Fibroblast of lung (primary cell): Measurements from ENCODE around the gene ZNF584. TPM values are rescaled to one million over a fixed set of nuclear protein-coding genes. Genes with fewer than 3 reads are reported as not detected.

Source experiments
- DNase-seq, 2 donors: peaks; one replicate each; pipeline versions ENCODE4 v3.0.0 to v3.0.0-alpha.2; 2010; ENCODE audit warnings: low read depth in 2 of 2
- H2AFZ ChIP-seq: 2 replicates; pipeline ENCODE4 v1.5.1; 2012; ENCODE audit warnings: low read length, control low read depth, inconsistent platforms
- H3K27ac ChIP-seq: 2 replicates; pipeline ENCODE4 v1.5.1; 2011; ENCODE audit warnings: low read length, control low read depth; ENCODE audit not compliant: insufficient read depth
- H3K27me3 ChIP-seq: 2 replicates; pipeline ENCODE4 v1.5.1; 2011; ENCODE audit warnings: mild to moderate bottlenecking, low read length; ENCODE audit not compliant: control insufficient read depth, insufficient read depth
- H3K36me3 ChIP-seq: 2 replicates; pipeline ENCODE4 v1.5.1; 2011; ENCODE audit warnings: low read length; ENCODE audit not compliant: control insufficient read depth, insufficient read depth
- H3K4me1 ChIP-seq: 2 replicates; pipeline ENCODE4 v1.5.1; 2011; ENCODE audit warnings: low read length; ENCODE audit not compliant: control insufficient read depth, insufficient read depth; ENCODE audit errors: extremely low read depth
- H3K4me2 ChIP-seq: 2 replicates; pipeline ENCODE4 v1.5.1; 2011; ENCODE audit warnings: low read length, control low read depth; ENCODE audit not compliant: insufficient read depth; ENCODE audit errors: extremely low read depth
- H3K4me3 ChIP-seq, 4 experiments: fragments of 200-600 bp in 1 of 4; sonication (generic) in 1 of 4; replicated peaks in 1 of 4; 2 replicates each; pipeline ENCODE4 v1.5.1; 2011 to 2016; ENCODE audit warnings: low read length in 4 of 4, low read depth in 3 of 4, mild to moderate bottlenecking in 3 of 4, control low read depth in 2 of 4, inconsistent platforms in 1 of 4, mixed read lengths in 1 of 4; ENCODE audit not compliant: insufficient read depth in 1 of 4; ENCODE audit errors: control extremely low read depth in 1 of 4
- H3K79me2 ChIP-seq: 2 replicates; pipeline ENCODE4 v1.5.1; 2012; ENCODE audit warnings: mild to moderate bottlenecking, low read length, inconsistent platforms; ENCODE audit not compliant: control insufficient read depth, insufficient read depth
- H3K9ac ChIP-seq: 2 replicates; pipeline ENCODE4 v1.5.1; 2011; ENCODE audit warnings: mild to moderate bottlenecking, low read length, control low read depth; ENCODE audit not compliant: insufficient read depth
- H3K9me3 ChIP-seq: 2 replicates; pipeline ENCODE4 v1.5.1; 2012; ENCODE audit warnings: low read depth, low read length; ENCODE audit not compliant: control insufficient read depth, insufficient read depth
- H4K20me1 ChIP-seq: 2 replicates; pipeline ENCODE4 v1.5.1; 2011; ENCODE audit warnings: low read length; ENCODE audit not compliant: control insufficient read depth, insufficient read depth; ENCODE audit errors: extremely low read depth
- EZH2 ChIP-seq: IDR thresholded peaks from 2 replicates; pipeline ENCODE4 v1.5.1; 2012; ENCODE audit warnings: low read length, control low read depth, mild to moderate bottlenecking; ENCODE audit errors: missing control alignments
- polyA plus RNA-seq, 2 donors: library from polyadenylated mRNA; depleted of rRNA in 1 of 2; stranded (reverse) in 1 of 2; unstranded in 1 of 2; fragments of >200 nt; gene quantifications; 2 replicates each; pipeline ENCODE4 v1.2.1, GENCODE V29; 2011 to 2012; ENCODE audit warnings: missing spikeins in 1 of 2
- total RNA-seq: library from RNA; depleted of rRNA; stranded (reverse); fragments of >200 nt; gene quantifications from 2 replicates; pipeline ENCODE4 v1.2.1, GENCODE V29; 2014
- TF ChIP-seq, protein P1 (sequence below), 2 donors: IDR thresholded peaks in 1 of 2; conservative IDR thresholded peaks in 1 of 2; 1 replicate in 1 of 2; 2 replicates in 1 of 2; pipeline ENCODE4 v1.5.1; 2011 to 2012; ENCODE audit warnings: low read length in 2 of 2, control low read depth in 1 of 2, inconsistent platforms in 1 of 2, low read depth in 1 of 2, mild to moderate bottlenecking in 1 of 2

Gene ZNF584
- total and polyA plus RNA-seq, 2 donors (not counting 1 experiment from before 2014, with no cell fraction given): 11.7 to 18.8 TPM

DNA sequence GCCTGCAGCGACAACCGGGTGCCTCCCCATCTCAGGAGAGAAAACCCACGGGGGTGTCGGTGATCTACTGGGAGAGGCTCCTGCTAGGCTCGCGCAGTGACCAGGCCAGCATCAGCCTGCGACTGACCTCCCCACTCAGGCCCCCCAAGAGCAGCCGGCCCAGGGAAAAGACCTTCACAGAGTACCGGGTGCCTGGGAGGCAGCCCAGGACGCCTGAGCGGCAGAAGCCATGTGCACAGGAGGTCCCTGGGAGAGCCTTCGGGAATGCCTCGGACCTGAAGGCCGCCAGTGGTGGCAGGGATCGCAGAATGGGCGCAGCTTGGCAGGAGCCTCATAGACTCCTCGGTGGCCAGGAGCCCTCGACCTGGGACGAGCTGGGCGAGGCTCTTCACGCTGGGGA is 46.9 kb downstream of the ZNF584 start:
- no peak for DNase-seq
- H4K20me1 ChIP-seq: no peaks in the 10 kb centered on the region
- peaks cover 6% of the 10 kb centered on the region for H3K4me1 ChIP-seq
- H3K4me3 ChIP-seq: no peak overlapping the region
- H3K79me2 ChIP-seq: no peaks in the 10 kb centered on the region
- no peaks in the 10 kb centered on the region for H3K27me3 ChIP-seq
- H3K36me3 ChIP-seq: peaks cover 12% of the 10 kb centered on the region
- H3K4me2 ChIP-seq: no peak overlapping the region
- TF ChIP-seq, protein P1, sequence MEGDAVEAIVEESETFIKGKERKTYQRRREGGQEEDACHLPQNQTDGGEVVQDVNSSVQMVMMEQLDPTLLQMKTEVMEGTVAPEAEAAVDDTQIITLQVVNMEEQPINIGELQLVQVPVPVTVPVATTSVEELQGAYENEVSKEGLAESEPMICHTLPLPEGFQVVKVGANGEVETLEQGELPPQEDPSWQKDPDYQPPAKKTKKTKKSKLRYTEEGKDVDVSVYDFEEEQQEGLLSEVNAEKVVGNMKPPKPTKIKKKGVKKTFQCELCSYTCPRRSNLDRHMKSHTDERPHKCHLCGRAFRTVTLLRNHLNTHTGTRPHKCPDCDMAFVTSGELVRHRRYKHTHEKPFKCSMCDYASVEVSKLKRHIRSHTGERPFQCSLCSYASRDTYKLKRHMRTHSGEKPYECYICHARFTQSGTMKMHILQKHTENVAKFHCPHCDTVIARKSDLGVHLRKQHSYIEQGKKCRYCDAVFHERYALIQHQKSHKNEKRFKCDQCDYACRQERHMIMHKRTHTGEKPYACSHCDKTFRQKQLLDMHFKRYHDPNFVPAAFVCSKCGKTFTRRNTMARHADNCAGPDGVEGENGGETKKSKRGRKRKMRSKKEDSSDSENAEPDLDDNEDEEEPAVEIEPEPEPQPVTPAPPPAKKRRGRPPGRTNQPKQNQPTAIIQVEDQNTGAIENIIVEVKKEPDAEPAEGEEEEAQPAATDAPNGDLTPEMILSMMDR (conservative IDR thresholded peaks at IDR 0.05 in 1 of 2, IDR thresholded peaks at IDR 0.05 in 1 of 2; ENCODE audit: low read depth in 1 of 2, low read length in 2 of 2): no peak
- TF ChIP-seq EZH2: no peak
- no peak overlapping the region for H3K27ac ChIP-seq
- H3K9ac ChIP-seq: no peak overlapping the region
- H2AFZ ChIP-seq: no peak overlapping the region
- no peaks in the 10 kb centered on the region for H3K9me3 ChIP-seq

DNA sequence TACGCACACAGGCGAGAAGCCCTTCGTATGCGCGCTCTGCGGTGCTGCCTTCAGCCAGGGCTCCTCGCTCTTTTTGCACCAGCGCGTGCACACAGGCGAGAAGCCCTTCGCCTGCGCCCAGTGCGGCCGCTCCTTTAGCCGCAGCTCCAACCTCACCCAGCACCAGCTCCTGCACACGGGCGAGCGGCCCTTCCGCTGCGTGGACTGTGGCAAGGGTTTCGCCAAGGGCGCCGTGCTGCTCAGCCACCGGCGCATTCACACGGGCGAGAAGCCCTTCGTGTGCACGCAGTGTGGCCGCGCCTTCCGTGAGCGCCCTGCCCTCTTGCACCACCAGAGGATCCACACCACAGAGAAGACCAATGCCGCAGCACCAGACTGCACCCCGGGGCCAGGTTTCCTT is 47.7 kb downstream of the ZNF584 start:
- no peaks in the 10 kb centered on the region for H3K27me3 ChIP-seq
- H3K79me2 ChIP-seq: no peaks in the 10 kb centered on the region
- no peaks in the 10 kb centered on the region for H4K20me1 ChIP-seq
- no peak overlapping the region for H2AFZ ChIP-seq
- TF ChIP-seq EZH2: no peak
- TF ChIP-seq, protein P1 (conservative IDR thresholded peaks at IDR 0.05 in 1 of 2, IDR thresholded peaks at IDR 0.05 in 1 of 2; ENCODE audit: low read depth in 1 of 2, low read length in 2 of 2): no peak
- no peak for DNase-seq
- H3K4me3 ChIP-seq: no peak overlapping the region
- H3K9ac ChIP-seq: no peak overlapping the region
- H3K9me3 ChIP-seq: no peaks in the 10 kb centered on the region
- H3K4me2 ChIP-seq: no peak overlapping the region
- H3K36me3 ChIP-seq: peaks cover 12% of the 10 kb centered on the region
- H3K4me1 ChIP-seq: peaks cover 1% of the 10 kb centered on the region
- H3K27ac ChIP-seq: no peak overlapping the region

DNA sequence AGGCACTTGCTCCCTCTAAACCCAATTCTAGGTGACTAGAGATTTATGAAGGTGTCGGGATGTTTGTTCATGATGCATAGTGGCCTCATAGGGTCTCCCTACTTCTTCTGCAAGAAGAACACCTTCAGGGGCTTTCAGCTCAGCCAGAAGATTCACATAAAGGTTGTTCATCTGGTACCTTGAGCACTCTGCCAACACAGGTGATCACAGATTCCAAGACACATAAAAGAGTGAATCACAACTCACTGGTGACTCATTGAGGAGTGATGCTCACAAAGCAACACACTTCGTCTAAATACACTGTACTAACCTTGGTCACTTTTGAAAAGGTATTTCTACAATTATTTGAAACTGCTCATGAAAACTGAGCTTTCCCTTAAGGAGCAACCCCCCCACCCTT is 51.6 kb downstream of the ZNF584 start:
- no peak for TF ChIP-seq EZH2
- TF ChIP-seq, protein P1 (conservative IDR thresholded peaks at IDR 0.05 in 1 of 2, IDR thresholded peaks at IDR 0.05 in 1 of 2; ENCODE audit: low read depth in 1 of 2, low read length in 2 of 2): no peak
- H3K27me3 ChIP-seq: no peaks in the 10 kb centered on the region
- H3K9me3 ChIP-seq: no peaks in the 10 kb centered on the region
- H3K27ac ChIP-seq: no peak overlapping the region
- no peak overlapping the region for H3K9ac ChIP-seq
- H2AFZ ChIP-seq: no peak overlapping the region
- no peaks in the 10 kb centered on the region for H3K79me2 ChIP-seq
- H3K4me1 ChIP-seq: no peaks in the 10 kb centered on the region
- peaks cover 7% of the 10 kb centered on the region for H3K36me3 ChIP-seq
- H3K4me2 ChIP-seq: no peak overlapping the region
- H3K4me3 ChIP-seq: no peak overlapping the region
- DNase-seq: no peak
- no peaks in the 10 kb centered on the region for H4K20me1 ChIP-seq
